ENCODE data around the gene MEIS1.

DNA sequence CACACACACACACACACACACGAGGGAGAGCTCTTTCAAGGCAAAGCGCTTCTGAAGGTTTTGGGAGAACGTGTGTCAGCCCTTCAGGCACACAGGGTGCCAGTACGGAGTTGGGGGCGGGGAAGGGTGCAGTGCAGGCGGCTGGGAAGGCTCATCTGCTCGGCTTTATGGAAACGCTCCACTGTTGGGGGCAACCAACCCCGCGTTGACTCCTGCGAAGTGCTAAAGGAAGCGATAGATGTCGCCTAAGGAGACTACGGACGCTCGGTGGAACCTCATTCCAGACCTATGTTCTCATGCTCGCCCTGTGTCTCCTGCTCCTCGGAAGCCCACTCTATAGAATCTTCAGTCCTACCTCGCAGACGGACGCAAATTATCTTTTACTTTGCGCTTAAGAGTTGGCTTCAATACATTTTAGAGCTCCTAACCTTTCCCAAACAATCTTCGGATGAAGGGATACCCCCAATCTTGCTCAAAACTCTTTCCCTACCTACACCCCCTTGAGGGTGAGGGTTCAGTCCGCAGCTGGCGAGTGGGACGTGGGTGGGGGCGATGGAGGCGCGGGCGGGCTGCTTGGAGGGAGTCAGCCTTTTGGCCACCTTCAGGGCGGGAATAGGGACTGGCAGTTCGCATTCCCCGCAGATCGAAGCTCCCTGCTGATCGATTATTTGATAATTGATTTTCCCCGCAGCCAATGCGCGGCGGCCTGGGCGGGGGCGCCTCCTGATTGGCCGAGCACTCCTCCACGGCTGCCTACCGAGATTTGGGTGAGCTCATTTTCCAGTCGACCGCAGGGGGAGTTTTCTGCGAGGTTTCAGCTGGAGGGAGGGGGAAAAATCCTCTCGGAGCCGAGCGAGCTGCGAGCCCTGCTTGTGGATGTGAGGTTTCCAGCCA, 1.9 kb upstream of the MEIS1 start:
- TF ChIP-seq CTCF (IDR thresholded peaks at IDR 0.05; ENCODE audit: low read depth, low read length, poor library complexity, severe bottlenecking) = no peak
- no peak for TF ChIP-seq EZH2phosphoT487 (IDR thresholded peaks at IDR 0.05; ENCODE audit: borderline replicate concordance, low read length)
